ENCODE measurements around the gene AATK. TPM values are rescaled to one million over a fixed set of nuclear protein-coding genes. Genes with fewer than 3 reads are reported as not detected.
A peak's percentile ranks its signal among the peaks of the same experiment; 100 is the strongest.

AATK gene
- polyA plus RNA-seq, 1 of the 3 experiments (the other 2 are of a cell fraction) = 0.51 TPM

GRCh38 chr17:81115749-81116464 lies 50.1 kb downstream of the AATK start:
- peak; percentile 97 for DNase-seq
- Histone ChIP-seq H3K79me2 (ENCODE audit: insufficient read depth) (no peaks in the 10 kb centered on the region), H3K9me2 (no peaks in the 10 kb centered on the region), H3K27me3 (ENCODE audit: insufficient read depth) (no peaks in the 10 kb centered on the region), H4K20me1 (ENCODE audit: insufficient read depth) (no peaks in the 10 kb centered on the region), H3K9ac (no peak overlapping the region), H3K27ac (ENCODE audit: low read depth in 2 of 2, low read length in 1 of 2) (peak overlapping the region in 1 of 2 experiments; percentile 69; a peak in 2 of 4 replicates), H3F3A (replicated peaks; ENCODE audit: insufficient read depth) (no peaks in the 10 kb centered on the region), H3K4me3 (ENCODE audit: low read depth in 2 of 2, low read length in 1 of 2) (no peak overlapping the region), H3K4me1 (ENCODE audit: control insufficient read depth in 1 of 2, insufficient read depth in 2 of 2, low read depth in 1 of 2, low read length in 1 of 2) (peaks cover 0 to 45% of the 10 kb centered on the region in 2 experiments; a peak in 1 of 4 replicates), H3K36me3 (replicated peaks in 1 of 2; ENCODE audit: control insufficient read depth in 1 of 2, insufficient read depth in 2 of 2, low read length in 1 of 2) (no peaks in the 10 kb centered on the region), H3K4me2 (no peak overlapping the region), H2AFZ (ENCODE audit: low read depth) (no peak overlapping the region), H3K9me3 (no peaks in the 10 kb centered on the region)
- TF ChIP-seq NFIC (IDR thresholded peaks at IDR 0.05; ENCODE audit: borderline replicate concordance) (no peak), POLR2AphosphoS5 (IDR thresholded peaks at IDR 0.05; ENCODE audit: low read depth, low read length) (no peak), RCOR1 (IDR thresholded peaks at IDR 0.05; ENCODE audit: low read length) (peak; percentile 80), NRF1 (IDR thresholded peaks at IDR 0.05; ENCODE audit: low read depth, low read length) (no peak), SIN3A (IDR thresholded peaks at IDR 0.05; ENCODE audit: borderline replicate concordance, low read depth, low read length) (no peak), GABPA (IDR thresholded peaks at IDR 0.05; ENCODE audit: low read depth) (no peak), GATA2 (CRISPR knock-in tag; IDR thresholded peaks at IDR 0.05) (peak; percentile 39; the same call in 1 of the 2 replicates), FOSL2 (IDR thresholded peaks at IDR 0.05; ENCODE audit: borderline replicate concordance, low read depth) (no peak), CTCF (IDR thresholded peaks at IDR 0.05) (no peak), MXI1 (IDR thresholded peaks at IDR 0.05; ENCODE audit: low read depth, low read length) (peak; percentile 82), TAF1 (IDR thresholded peaks at IDR 0.05; ENCODE audit: borderline replicate concordance, low read depth, low read length) (no peak), TEAD4 (IDR thresholded peaks at IDR 0.05; ENCODE audit: borderline replicate concordance, insufficient read depth) (no peak), YY1 (IDR thresholded peaks at IDR 0.05; ENCODE audit: low read depth) (no peak), REST (IDR thresholded peaks at IDR 0.05; ENCODE audit: low read depth, low read length) (no peak), RAD21 (IDR thresholded peaks at IDR 0.05; ENCODE audit: low read length) (no peak), EP300 (IDR thresholded peaks at IDR 0.05; ENCODE audit: borderline replicate concordance in 1 of 2, low read depth in 1 of 2, low read length in 1 of 2) (peak in 1 of 2 experiments; percentile 73; a peak in 1 of 4 replicates), CHD2 (IDR thresholded peaks at IDR 0.05; ENCODE audit: low read length, partially characterized antibody) (peak; percentile 88)
- TF ChIP-seq, protein P1, sequence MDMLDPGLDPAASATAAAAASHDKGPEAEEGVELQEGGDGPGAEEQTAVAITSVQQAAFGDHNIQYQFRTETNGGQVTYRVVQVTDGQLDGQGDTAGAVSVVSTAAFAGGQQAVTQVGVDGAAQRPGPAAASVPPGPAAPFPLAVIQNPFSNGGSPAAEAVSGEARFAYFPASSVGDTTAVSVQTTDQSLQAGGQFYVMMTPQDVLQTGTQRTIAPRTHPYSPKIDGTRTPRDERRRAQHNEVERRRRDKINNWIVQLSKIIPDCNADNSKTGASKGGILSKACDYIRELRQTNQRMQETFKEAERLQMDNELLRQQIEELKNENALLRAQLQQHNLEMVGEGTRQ (IDR thresholded peaks at IDR 0.05; ENCODE audit: borderline replicate concordance, low read depth, low read length) = no peak
- TF ChIP-seq, protein P2, sequence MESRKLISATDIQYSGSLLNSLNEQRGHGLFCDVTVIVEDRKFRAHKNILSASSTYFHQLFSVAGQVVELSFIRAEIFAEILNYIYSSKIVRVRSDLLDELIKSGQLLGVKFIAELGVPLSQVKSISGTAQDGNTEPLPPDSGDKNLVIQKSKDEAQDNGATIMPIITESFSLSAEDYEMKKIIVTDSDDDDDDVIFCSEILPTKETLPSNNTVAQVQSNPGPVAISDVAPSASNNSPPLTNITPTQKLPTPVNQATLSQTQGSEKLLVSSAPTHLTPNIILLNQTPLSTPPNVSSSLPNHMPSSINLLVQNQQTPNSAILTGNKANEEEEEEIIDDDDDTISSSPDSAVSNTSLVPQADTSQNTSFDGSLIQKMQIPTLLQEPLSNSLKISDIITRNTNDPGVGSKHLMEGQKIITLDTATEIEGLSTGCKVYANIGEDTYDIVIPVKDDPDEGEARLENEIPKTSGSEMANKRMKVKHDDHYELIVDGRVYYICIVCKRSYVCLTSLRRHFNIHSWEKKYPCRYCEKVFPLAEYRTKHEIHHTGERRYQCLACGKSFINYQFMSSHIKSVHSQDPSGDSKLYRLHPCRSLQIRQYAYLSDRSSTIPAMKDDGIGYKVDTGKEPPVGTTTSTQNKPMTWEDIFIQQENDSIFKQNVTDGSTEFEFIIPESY (IDR thresholded peaks at IDR 0.05; ENCODE audit: borderline replicate concordance, low read depth) = no peak
- TF ChIP-seq, protein P3, sequence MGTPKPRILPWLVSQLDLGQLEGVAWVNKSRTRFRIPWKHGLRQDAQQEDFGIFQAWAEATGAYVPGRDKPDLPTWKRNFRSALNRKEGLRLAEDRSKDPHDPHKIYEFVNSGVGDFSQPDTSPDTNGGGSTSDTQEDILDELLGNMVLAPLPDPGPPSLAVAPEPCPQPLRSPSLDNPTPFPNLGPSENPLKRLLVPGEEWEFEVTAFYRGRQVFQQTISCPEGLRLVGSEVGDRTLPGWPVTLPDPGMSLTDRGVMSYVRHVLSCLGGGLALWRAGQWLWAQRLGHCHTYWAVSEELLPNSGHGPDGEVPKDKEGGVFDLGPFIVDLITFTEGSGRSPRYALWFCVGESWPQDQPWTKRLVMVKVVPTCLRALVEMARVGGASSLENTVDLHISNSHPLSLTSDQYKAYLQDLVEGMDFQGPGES (IDR thresholded peaks at IDR 0.05; ENCODE audit: low read depth, low read length) = no peak
- CTCF ChIA-PET = interaction anchor here (0.6 to 13.0 kb wide), 18 partner anchors 12 to 485 kb away, joined by 3 to 177 read pairs (median 3); partner anchors contain the start of genes NDUFAF8, PVALEF and TEPSIN
- POLR2A ChIA-PET = interaction anchor here (0.7 to 1.9 kb wide), 4 partner anchors 11 to 123 kb away, joined by 3 to 5 read pairs (median 4); partner anchors contain the start of genes NDUFAF8 and TEPSIN
- 68% methylated on average over 20 of the region's 22 CpGs for WGBS (ENCODE audit: low lambda C conversion rate)
